Endothelial cell of umbilical vein (primary cell): Measurements from ENCODE around the gene COL1A1. TPM values are rescaled to one million over a fixed set of nuclear protein-coding genes. Genes with fewer than 3 reads are reported as not detected.

Source experiments
- BruUV-seq: library from RNA; stranded (reverse); fragments of 400-500 nt; replicated peaks from 2 replicates; lab custom pipeline; 2021; lab: Mats Ljungman, UMichigan
- CTCF ChIA-PET: fragments of 300-600, 350-600 bp; sonication (Branson Sonifier 250); formaldehyde crosslinking; loops from one replicate; lab custom pipeline; 2021; ENCODE audit warnings: antibody characterized with exemption, inconsistent platforms; lab: Charles Lee
- POLR2A ChIA-PET: fragments of 300-600, 350-600 bp; sonication (Branson Sonifier 250); formaldehyde crosslinking; loops from one replicate; lab custom pipeline; 2021; ENCODE audit warnings: antibody characterized with exemption, inconsistent platforms; lab: Charles Lee
- DNase-seq: peaks from one replicate; pipeline ENCODE4 v3.0.0-alpha.2; 2011; ENCODE audit warnings: low read depth, low spot score
- FAIRE-seq: peaks from 2 replicates; lab custom pipeline; 2011; peaks lifted over from hg19 to GRCh38; lab: Jason Lieb, UNC
- H2AFZ ChIP-seq: 2 replicates; pipeline ENCODE4 v1.6.0; 2012; ENCODE audit warnings: low read depth, low read length, control low read depth, inconsistent platforms
- H3K27ac ChIP-seq: 2 replicates; pipeline ENCODE4 v1.5.1; 2011; ENCODE audit warnings: low read depth, mild to moderate bottlenecking, control low read depth, low read length, moderate library complexity; ENCODE audit not compliant: insufficient read depth
- H3K27me3 ChIP-seq, 2 experiments: 2 replicates each; pipeline versions ENCODE4 v1.6.0 to v1.6.1; 2011; ENCODE audit warnings: low read length in 2 of 2, mixed read lengths in 1 of 2; ENCODE audit not compliant: control insufficient read depth in 2 of 2, insufficient read depth in 2 of 2
- H3K36me3 ChIP-seq, 2 experiments: 2 replicates in 1 of 2; 3 replicates in 1 of 2; pipeline ENCODE4 v1.5.1; 2011; ENCODE audit warnings: low read length in 2 of 2, mild to moderate bottlenecking in 1 of 2, moderate library complexity in 1 of 2; ENCODE audit not compliant: control insufficient read depth in 2 of 2, insufficient read depth in 2 of 2; ENCODE audit errors: extremely low read depth in 1 of 2
- H3K4me1 ChIP-seq: 3 replicates; pipeline ENCODE4 v1.5.1; 2011; ENCODE audit warnings: mild to moderate bottlenecking, low read length; ENCODE audit not compliant: control insufficient read depth, insufficient read depth; ENCODE audit errors: extremely low read depth
- H3K4me2 ChIP-seq: 2 replicates; pipeline ENCODE4 v1.6.1; 2011; ENCODE audit warnings: low read length, control low read depth, mixed read lengths; ENCODE audit not compliant: insufficient read depth
- H3K4me3 ChIP-seq, 3 experiments: fragments of 200-600 bp in 1 of 3; sonication (generic), shearing (Covaris generic) in 1 of 3; replicated peaks in 1 of 3; 2 replicates each; pipeline ENCODE4 v1.5.1; 2011 to 2016; ENCODE audit warnings: control low read depth in 3 of 3, low read length in 3 of 3, mild to moderate bottlenecking in 2 of 3, inconsistent platforms in 1 of 3, low read depth in 1 of 3, moderate library complexity in 1 of 3; ENCODE audit not compliant: insufficient read depth in 1 of 3
- H3K79me2 ChIP-seq: 2 replicates; pipeline ENCODE4 v1.6.0; 2012; ENCODE audit warnings: low read length, inconsistent platforms; ENCODE audit not compliant: control insufficient read depth, insufficient read depth
- H3K9ac ChIP-seq: replicated peaks from 2 replicates; pipeline ENCODE3; 2011; ENCODE audit warnings: low read length, control low read depth; ENCODE audit not compliant: insufficient read depth; ENCODE audit errors: extremely low read depth
- H3K9me1 ChIP-seq: replicated peaks from 3 replicates; pipeline ENCODE4 v1.6.0; 2011; ENCODE audit warnings: mild to moderate bottlenecking, low read length; ENCODE audit not compliant: control insufficient read depth, insufficient read depth; ENCODE audit errors: extremely low read depth
- H3K9me3 ChIP-seq: replicated peaks from 2 replicates; pipeline ENCODE4 v1.5.1; 2012; ENCODE audit warnings: low read length, inconsistent platforms; ENCODE audit not compliant: control insufficient read depth, insufficient read depth
- H4K20me1 ChIP-seq: replicated peaks from 2 replicates; pipeline ENCODE3; 2011; ENCODE audit warnings: mild to moderate bottlenecking, low read length; ENCODE audit not compliant: control insufficient read depth, insufficient read depth; ENCODE audit errors: extremely low read depth
- EZH2 ChIP-seq: IDR thresholded peaks from 2 replicates; pipeline ENCODE4 v1.6.1; 2012; ENCODE audit warnings: borderline replicate concordance, low read depth, mild to moderate bottlenecking, moderate library complexity, low read length, inconsistent platforms; ENCODE audit not compliant: severe bottlenecking
- FOS ChIP-seq: IDR thresholded peaks from 2 replicates; pipeline ENCODE4 v1.6.1; 2011; ENCODE audit warnings: mild to moderate bottlenecking, low read length, moderate library complexity, borderline replicate concordance; ENCODE audit not compliant: insufficient read depth
- GATA2 ChIP-seq: IDR thresholded peaks from 2 replicates; pipeline ENCODE4 v1.7.0; 2011; ENCODE audit warnings: low read depth, mild to moderate bottlenecking, moderate library complexity, mixed read lengths, low read length; ENCODE audit not compliant: insufficient read length, insufficient read depth
- JUN ChIP-seq: IDR thresholded peaks from 2 replicates; pipeline ENCODE4 v1.6.1; 2011; ENCODE audit warnings: borderline replicate concordance, low read depth; ENCODE audit not compliant: insufficient read length, insufficient read depth
- MAX ChIP-seq: IDR thresholded peaks from 2 replicates; pipeline ENCODE4 v1.6.1; 2011; ENCODE audit not compliant: insufficient read depth, insufficient read length
- MYC ChIP-seq: IDR thresholded peaks from one replicate; pipeline ENCODE4 v1.6.1; 2011; ENCODE audit warnings: mild to moderate bottlenecking, low read depth, low read length
- POLR2A ChIP-seq: IDR thresholded peaks from 2 replicates; pipeline ENCODE4 v1.6.1; 2012; ENCODE audit warnings: low read depth, mild to moderate bottlenecking, control low read depth, low read length
- POLR2AphosphoS5 ChIP-seq: IDR thresholded peaks from 2 replicates; pipeline ENCODE4 v1.6.1; 2012; ENCODE audit warnings: low read depth, mild to moderate bottlenecking, control low read depth, low read length, moderate library complexity; ENCODE audit not compliant: insufficient read depth
- dilution Hi-C: fragments of 300-500 bp; cut with MboI; formaldehyde crosslinking; loops from one replicate; pipeline ENCODE4 v1.15.0; 2019; ENCODE audit warnings: low sequenced_read_pairs; ENCODE audit not compliant: extremely low pct_ligation_motif_present
- intact Hi-C: fragments of 100-400 bp; cut with micrococcal nuclease; formaldehyde crosslinking; loops from one replicate; pipeline ENCODE4 v1.10.0; 2022
- polyA plus RNA-seq, 4 experiments: library from polyadenylated mRNA; depleted of rRNA in 3 of 4; stranded (reverse) in 3 of 4; unstranded in 1 of 4; fragments of >200 nt; gene quantifications; 2 replicates each; pipeline versions ENCODE4 v1.2.1 to v1.2.3, GENCODE V29; 2011 to 2012; ENCODE audit warnings: missing spikeins in 1 of 4
- total RNA-seq: library from RNA; stranded (reverse); gene quantifications from 2 replicates; pipeline ENCODE4 v1.2.3, GENCODE V29; 2021
- TF ChIP-seq, protein P1 (sequence below), 2 donors: IDR thresholded peaks; 1 replicate in 1 of 2; 2 replicates in 1 of 2; pipeline ENCODE4 v1.5.1; 2011; ENCODE audit warnings: low read length in 2 of 2, mild to moderate bottlenecking in 2 of 2, moderate library complexity in 2 of 2, control low read depth in 1 of 2, inconsistent platforms in 1 of 2, low read depth in 1 of 2; ENCODE audit not compliant: insufficient read depth in 1 of 2; ENCODE audit errors: extremely low read depth in 1 of 2

The COL1A1 gene
- total and polyA plus RNA-seq, 2 donors (not counting 3 experiments of a cell fraction or from before 2014, with no cell fraction given) = 0.07 TPM

DNA sequence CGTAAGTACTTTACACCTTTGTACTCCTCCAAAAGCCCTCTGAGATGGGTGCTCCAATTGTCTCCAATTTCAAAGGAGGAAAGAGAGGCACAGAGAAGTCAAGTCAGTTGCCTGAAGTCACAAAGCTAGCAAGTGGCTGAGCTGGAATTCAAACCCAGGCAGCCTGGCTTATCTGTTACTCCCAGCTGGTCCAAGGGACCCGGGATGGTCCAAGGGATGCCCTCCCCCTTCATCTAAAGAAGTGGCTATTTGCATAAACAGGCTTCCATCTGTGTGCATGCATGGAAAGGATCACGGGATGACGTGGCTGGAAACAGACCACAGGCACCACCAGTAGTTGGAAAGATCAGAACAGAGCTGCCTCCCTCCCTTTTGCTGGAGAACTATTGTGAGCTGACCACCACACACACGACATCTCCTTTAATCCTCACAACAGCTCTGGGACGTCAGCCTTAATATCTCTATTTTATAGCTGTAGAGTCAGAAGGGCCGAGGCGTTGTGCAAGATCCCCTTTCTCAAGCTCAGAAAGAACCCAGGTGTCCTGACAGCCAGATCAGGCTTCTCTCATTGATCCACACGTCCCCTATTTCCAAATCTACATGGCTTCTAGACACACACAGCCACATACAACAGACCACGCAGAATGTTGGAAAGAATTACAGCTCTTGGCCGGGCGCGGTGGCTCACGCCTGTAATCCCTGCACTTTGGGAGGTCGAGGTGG lies 10.9 kb upstream of the COL1A1 start:
- Histone ChIP-seq H3K4me1 (peaks cover 7% of the 10 kb centered on the region), H4K20me1 (no peaks in the 10 kb centered on the region), H2AFZ (no peak overlapping the region), H3K9me1 (no peaks in the 10 kb centered on the region), H3K9me3 (no peaks in the 10 kb centered on the region), H3K4me3 (no peak overlapping the region), H3K27me3 (peaks cover 10 to 12% of the 10 kb centered on the region in 2 experiments), H3K36me3 (no peaks in the 10 kb centered on the region), H3K4me2 (no peak overlapping the region), H3K9ac (no peak overlapping the region), H3K27ac (no peak overlapping the region), H3K79me2 (no peaks in the 10 kb centered on the region)
- no TSS peak for BruUV-seq
- intact Hi-C loops = no loop called here
- dilution Hi-C loops = no loop called here
- DNase-seq = no peak
- no peak for FAIRE-seq
- POLR2A ChIA-PET = no interaction called here
- CTCF ChIA-PET = interaction anchor here (0.9 to 9.9 kb wide), 7 partner anchors 8 to 118 kb away, joined by 3 to 80 read pairs (median 5); partner anchors contain the start of genes COL1A1 and TMEM92
- TF ChIP-seq POLR2A (no peak), MYC (no peak), EZH2 (no peak), MAX (no peak), FOS (no peak), JUN (no peak), GATA2 (no peak), POLR2AphosphoS5 (no peak)
- TF ChIP-seq, protein P1, sequence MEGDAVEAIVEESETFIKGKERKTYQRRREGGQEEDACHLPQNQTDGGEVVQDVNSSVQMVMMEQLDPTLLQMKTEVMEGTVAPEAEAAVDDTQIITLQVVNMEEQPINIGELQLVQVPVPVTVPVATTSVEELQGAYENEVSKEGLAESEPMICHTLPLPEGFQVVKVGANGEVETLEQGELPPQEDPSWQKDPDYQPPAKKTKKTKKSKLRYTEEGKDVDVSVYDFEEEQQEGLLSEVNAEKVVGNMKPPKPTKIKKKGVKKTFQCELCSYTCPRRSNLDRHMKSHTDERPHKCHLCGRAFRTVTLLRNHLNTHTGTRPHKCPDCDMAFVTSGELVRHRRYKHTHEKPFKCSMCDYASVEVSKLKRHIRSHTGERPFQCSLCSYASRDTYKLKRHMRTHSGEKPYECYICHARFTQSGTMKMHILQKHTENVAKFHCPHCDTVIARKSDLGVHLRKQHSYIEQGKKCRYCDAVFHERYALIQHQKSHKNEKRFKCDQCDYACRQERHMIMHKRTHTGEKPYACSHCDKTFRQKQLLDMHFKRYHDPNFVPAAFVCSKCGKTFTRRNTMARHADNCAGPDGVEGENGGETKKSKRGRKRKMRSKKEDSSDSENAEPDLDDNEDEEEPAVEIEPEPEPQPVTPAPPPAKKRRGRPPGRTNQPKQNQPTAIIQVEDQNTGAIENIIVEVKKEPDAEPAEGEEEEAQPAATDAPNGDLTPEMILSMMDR (IDR thresholded peaks at IDR 0.05; ENCODE audit: extremely low read depth in 1 of 2, insufficient read depth in 1 of 2, low read depth in 1 of 2, low read length in 2 of 2) = no peak
